Fibroblast of pulmonary artery (primary cell): ENCODE measurements around the gene MPRIP.
"Not testable (repeated sequence)": the region's sequence is repeated elsewhere in the genome, so short reads cannot be mapped to it uniquely, and the experiment has no call there.

Experiments used
- DNase-seq: peaks from one replicate; pipeline ENCODE4 v3.0.0-alpha.2; 2010; ENCODE audit warnings: low read depth
- H3K4me3 ChIP-seq: replicated peaks from 2 replicates; pipeline ENCODE4 v1.5.1; 2011; ENCODE audit warnings: low read depth, mild to moderate bottlenecking, control low read depth, low read length, moderate library complexity
- TF ChIP-seq, protein P1 (sequence below): IDR thresholded peaks from 2 replicates; pipeline ENCODE4 v1.5.1; 2011; ENCODE audit warnings: mild to moderate bottlenecking, control low read depth, low read length, inconsistent platforms; ENCODE audit errors: missing control alignments

MPRIP gene

DNA sequence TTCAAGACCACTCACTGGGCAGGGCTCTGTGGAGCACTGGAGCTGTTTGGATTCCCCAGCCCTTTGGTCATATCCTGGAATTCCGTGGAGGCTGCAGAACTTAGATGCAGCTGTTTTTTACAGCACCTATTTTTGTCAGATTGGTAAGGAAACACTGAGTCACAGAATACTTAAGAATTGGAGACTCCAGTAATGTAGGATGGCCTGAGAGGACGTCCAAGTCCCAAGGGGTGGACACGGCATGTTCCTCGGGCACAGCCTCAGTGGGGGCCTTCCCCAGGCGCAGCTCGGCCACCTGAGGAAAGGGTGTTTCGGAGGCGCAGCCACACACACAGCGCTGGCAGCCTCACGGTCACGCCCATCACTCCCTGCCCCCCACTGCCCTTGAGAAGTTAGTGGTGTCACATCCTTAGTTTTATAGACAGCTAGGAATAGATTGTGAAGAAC is 149.1 kb downstream of the MPRIP start:
- H3K4me3 ChIP-seq: no peak overlapping the region
- TF ChIP-seq, protein P1, sequence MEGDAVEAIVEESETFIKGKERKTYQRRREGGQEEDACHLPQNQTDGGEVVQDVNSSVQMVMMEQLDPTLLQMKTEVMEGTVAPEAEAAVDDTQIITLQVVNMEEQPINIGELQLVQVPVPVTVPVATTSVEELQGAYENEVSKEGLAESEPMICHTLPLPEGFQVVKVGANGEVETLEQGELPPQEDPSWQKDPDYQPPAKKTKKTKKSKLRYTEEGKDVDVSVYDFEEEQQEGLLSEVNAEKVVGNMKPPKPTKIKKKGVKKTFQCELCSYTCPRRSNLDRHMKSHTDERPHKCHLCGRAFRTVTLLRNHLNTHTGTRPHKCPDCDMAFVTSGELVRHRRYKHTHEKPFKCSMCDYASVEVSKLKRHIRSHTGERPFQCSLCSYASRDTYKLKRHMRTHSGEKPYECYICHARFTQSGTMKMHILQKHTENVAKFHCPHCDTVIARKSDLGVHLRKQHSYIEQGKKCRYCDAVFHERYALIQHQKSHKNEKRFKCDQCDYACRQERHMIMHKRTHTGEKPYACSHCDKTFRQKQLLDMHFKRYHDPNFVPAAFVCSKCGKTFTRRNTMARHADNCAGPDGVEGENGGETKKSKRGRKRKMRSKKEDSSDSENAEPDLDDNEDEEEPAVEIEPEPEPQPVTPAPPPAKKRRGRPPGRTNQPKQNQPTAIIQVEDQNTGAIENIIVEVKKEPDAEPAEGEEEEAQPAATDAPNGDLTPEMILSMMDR: no peak
- peak; percentile 76 for DNase-seq

DNA sequence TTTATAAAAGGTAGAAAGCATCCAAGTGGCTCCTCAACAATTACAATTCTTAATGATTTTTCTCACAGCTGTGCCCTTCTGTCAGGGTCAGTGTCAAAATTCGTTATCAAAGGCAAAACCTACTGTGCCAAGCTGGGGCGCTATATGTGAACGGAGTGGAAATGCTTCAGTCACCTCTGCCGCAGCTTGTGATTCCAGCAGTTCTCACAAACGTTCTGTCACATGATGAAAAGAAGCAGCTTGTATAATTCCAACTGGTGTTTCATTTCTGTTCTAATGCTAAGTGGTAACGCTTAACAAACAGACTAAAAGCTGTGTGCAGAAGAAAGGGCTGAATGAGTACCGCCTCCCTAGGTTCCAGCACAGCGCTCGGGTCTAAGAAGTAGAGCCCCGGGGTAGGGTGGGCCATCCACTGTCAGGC is 149.7 kb downstream of the MPRIP start:
- TF ChIP-seq, protein P1: no peak
- no peak for DNase-seq
- H3K4me3 ChIP-seq: no peak overlapping the region

DNA sequence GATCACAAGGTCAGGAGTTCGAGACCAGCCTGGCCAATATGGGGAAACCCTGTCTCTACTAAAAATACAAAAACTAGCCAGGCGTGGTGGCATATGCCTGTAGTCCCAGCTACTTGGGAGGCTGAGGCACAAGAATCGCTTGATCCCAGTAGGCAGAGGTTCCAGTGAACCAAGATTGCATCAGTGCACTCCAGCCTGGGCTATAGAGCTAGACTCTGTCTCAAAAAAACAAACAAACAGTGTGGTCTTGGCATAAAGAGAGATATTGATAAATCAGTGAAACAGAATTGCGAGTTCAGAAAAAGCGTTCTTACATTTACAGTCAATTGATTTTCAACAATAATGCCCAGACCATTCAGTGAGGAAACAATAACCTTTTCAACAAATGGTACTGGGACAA is 153.2 kb downstream of the MPRIP start:
- not testable (repeated sequence) for H3K4me3 ChIP-seq

DNA sequence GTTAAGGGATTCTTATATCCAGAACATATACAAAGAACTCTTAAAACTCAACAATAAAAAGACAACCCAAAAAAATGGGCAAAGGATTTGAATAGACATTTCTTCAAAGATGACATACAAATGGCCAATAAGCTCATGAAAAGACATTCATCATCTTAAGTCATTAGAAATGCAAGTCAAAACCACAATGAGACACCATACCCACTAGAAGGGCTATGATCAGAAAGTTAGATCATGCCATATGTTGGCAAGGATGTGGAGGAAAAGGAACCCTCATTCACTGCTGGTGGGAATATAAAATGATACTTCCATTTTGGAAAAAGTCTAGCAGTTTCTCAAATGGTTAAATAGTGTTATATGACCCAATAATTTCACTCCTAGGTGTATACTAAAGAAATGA is 154.5 kb downstream of the MPRIP start:
- no peak overlapping the region for H3K4me3 ChIP-seq
- no peak for DNase-seq
- TF ChIP-seq, protein P1: no peak

More for the DNA sequence above, 153.2 kb downstream of the MPRIP start:
- DNase-seq: not testable (repeated sequence)

DNA sequence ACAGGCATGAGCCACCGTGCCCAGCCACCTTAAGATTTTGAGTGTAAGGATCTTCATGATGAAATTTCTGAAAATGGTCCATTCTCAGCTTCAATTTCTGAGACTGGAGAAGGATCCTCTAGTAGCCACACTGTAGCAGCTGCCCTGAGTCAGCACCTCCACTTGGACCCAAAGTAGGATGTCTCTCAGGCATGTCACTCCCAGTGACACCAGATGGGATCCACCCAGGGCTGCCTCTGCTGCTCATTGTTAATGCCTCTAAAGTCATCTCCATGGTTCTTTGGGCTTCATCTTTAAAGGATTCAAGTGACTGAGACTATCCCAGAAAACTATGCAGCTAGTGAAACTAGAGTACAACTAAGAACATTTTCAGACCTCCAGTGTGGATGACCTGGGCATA is 156.0 kb downstream of the MPRIP start:
- TF ChIP-seq, protein P1: no peak
- no peak for DNase-seq
- H3K4me3 ChIP-seq: no peak overlapping the region

DNA sequence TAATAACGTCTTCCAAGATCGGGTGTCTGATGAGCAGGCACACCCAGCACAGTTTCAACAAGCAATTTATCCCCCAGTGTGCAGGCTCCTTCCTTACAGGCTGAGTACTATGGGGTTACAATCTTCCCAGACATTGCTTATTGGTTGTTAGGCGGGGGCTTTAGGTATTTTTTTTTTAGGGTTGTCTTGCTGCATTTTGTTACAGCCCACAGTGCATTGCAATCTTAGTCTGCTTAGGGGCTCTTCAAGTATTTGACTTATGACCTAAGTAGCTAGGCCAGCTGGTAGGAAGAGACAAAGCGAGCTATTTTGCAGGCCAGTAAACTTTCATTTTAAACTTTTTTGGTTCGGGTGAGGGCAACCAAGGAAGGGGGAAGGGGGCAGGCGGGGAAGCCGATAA is 158.1 kb downstream of the MPRIP start:
- TF ChIP-seq, protein P1: no peak
- DNase-seq: no peak
- no peak overlapping the region for H3K4me3 ChIP-seq

DNA sequence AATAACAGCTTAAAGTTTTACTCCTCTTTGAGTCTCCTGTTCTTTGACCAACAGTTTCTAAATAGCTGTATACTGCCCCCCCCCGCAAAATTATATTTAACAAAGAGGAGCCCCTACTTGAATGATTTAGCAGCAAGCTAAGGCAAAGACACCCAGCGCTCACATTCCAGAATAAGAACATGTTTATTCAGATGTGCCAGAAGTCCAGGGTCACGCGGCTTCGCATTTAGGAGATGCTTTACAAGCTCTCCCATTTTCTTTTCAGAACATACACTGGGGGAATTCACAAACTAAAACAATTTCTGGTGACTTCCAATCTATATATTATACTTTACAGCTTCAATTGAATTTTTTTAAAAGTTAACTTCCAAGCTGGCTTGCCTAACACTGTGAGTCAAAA is 158.6 kb downstream of the MPRIP start:
- DNase-seq: no peak
- no peak overlapping the region for H3K4me3 ChIP-seq
- TF ChIP-seq, protein P1: no peak

DNA sequence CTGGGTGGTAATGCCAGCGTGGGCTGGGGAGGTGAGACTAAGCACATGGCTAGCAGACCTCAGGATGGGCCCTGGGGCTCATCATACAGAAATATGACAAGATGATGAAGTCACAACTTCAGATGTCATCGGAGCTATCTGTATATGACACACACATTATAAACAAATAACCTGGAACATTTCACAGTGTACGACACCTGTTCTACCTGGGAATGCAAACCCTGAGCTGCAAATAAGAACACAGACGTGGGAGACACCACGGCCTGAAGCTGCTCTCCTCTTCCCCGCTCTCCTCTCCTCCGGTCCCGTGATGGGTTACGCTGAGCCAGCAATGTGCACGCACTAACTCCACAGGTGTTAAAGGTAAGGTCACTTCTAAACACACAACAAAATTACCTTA is 159.0 kb downstream of the MPRIP start:
- TF ChIP-seq, protein P1: no peak
- no peak for DNase-seq
- no peak overlapping the region for H3K4me3 ChIP-seq
